ENCODE measurements around the gene IRS2.
A peak's percentile ranks its signal among the peaks of the same experiment; 100 is the strongest.

GRCh38 chr13:109783447-109783814 lies 3.0 kb downstream of the IRS2 start:
- TF ChIP-seq, protein P1, sequence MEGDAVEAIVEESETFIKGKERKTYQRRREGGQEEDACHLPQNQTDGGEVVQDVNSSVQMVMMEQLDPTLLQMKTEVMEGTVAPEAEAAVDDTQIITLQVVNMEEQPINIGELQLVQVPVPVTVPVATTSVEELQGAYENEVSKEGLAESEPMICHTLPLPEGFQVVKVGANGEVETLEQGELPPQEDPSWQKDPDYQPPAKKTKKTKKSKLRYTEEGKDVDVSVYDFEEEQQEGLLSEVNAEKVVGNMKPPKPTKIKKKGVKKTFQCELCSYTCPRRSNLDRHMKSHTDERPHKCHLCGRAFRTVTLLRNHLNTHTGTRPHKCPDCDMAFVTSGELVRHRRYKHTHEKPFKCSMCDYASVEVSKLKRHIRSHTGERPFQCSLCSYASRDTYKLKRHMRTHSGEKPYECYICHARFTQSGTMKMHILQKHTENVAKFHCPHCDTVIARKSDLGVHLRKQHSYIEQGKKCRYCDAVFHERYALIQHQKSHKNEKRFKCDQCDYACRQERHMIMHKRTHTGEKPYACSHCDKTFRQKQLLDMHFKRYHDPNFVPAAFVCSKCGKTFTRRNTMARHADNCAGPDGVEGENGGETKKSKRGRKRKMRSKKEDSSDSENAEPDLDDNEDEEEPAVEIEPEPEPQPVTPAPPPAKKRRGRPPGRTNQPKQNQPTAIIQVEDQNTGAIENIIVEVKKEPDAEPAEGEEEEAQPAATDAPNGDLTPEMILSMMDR (IDR thresholded peaks at IDR 0.05), result peak in 1 of 6 experiments; percentile 4
- TF ChIP-seq POLR2A (IDR thresholded peaks at IDR 0.05), result no peak

Measured in upper lobe of left lung (tissue), 4 donors.